ENCODE results near the gene SLC27A3. TPM values are rescaled to one million over a fixed set of nuclear protein-coding genes. Genes with fewer than 3 reads are reported as not detected.

SLC27A3 gene
- total RNA-seq, 2 donors from 2014 or later: 71.7 to 116 TPM

- Histone ChIP-seq H3K4me1 (ENCODE audit: control insufficient read depth in 1 of 2, low read depth in 2 of 2) (peaks cover 18 to 30% of the 10 kb centered on the region in 2 donors), H3K9me3 (no peaks in the 10 kb centered on the region), H3K36me3 (peaks cover 53% of the 10 kb centered on the region), H3K27ac (peak overlapping the region; percentile 51 to 58), H3K4me3 (no peak overlapping the region), H3K27me3 (replicated peaks; ENCODE audit: insufficient read depth) (no peaks in the 10 kb centered on the region)
- ATAC-seq (ENCODE audit: insufficient number of reproducible peaks, low FRiP score, low read depth) (no peak), DNase-seq (ENCODE audit: low spot score) (no peak)
- TF ChIP-seq CTCF (IDR thresholded peaks at IDR 0.05): no peak
Measured at GRCh38 chr1:153770797-153771196, 4.4 kb upstream of the SLC27A3 start.

GRCh38 chr1:153771261-153771660 is 3.9 kb upstream of the SLC27A3 start:
- peak overlapping the region; percentile 51 to 58 for H3K27ac ChIP-seq
- DNase-seq (ENCODE audit: low spot score) (no peak), ATAC-seq (ENCODE audit: insufficient number of reproducible peaks, low FRiP score, low read depth) (no peak)
- H3K36me3 ChIP-seq: peaks cover 51% of the 10 kb centered on the region
- no peak overlapping the region for H3K4me3 ChIP-seq
- H3K9me3 ChIP-seq: no peaks in the 10 kb centered on the region
- no peak for TF ChIP-seq CTCF (IDR thresholded peaks at IDR 0.05)
- H3K27me3 ChIP-seq (replicated peaks; ENCODE audit: insufficient read depth): no peaks in the 10 kb centered on the region
- peaks cover 17 to 34% of the 10 kb centered on the region in 2 donors for H3K4me1 ChIP-seq (ENCODE audit: control insufficient read depth in 1 of 2, low read depth in 2 of 2)

GRCh38 chr1:153771841-153772593 is 3.2 kb upstream of the SLC27A3 start:
- DNase-seq (ENCODE audit: low spot score) (no peak), ATAC-seq (ENCODE audit: insufficient number of reproducible peaks, low FRiP score, low read depth) (no peak)
- H3K27ac ChIP-seq: peak overlapping the region; percentile 51 to 58
- peaks cover 23 to 42% of the 10 kb centered on the region in 2 donors for H3K4me1 ChIP-seq (ENCODE audit: control insufficient read depth in 1 of 2, low read depth in 2 of 2)
- no peak overlapping the region for H3K4me3 ChIP-seq
- peak; percentile 70 for TF ChIP-seq CTCF (IDR thresholded peaks at IDR 0.05)
- no peaks in the 10 kb centered on the region for H3K27me3 ChIP-seq (replicated peaks; ENCODE audit: insufficient read depth)
- no peaks in the 10 kb centered on the region for H3K9me3 ChIP-seq
- peaks cover 50% of the 10 kb centered on the region for H3K36me3 ChIP-seq

GRCh38 chr1:153773096-153773921 is 1.9 kb upstream of the SLC27A3 start:
- H3K27me3 ChIP-seq (replicated peaks; ENCODE audit: insufficient read depth): no peaks in the 10 kb centered on the region
- H3K36me3 ChIP-seq: peaks cover 39% of the 10 kb centered on the region
- H3K4me1 ChIP-seq (ENCODE audit: control insufficient read depth in 1 of 2, low read depth in 2 of 2): peaks cover 35 to 55% of the 10 kb centered on the region in 2 donors
- peak overlapping the region; percentile 83 to 91 for H3K27ac ChIP-seq
- ATAC-seq (ENCODE audit: insufficient number of reproducible peaks, low FRiP score, low read depth): no peak
- no peaks in the 10 kb centered on the region for H3K9me3 ChIP-seq
- peak overlapping the region; percentile 6 for H3K4me3 ChIP-seq
- TF ChIP-seq CTCF (IDR thresholded peaks at IDR 0.05): no peak
- no peak for DNase-seq (ENCODE audit: low spot score)

GRCh38 chr1:153774026-153774595 is 1.1 kb upstream of the SLC27A3 start:
- Histone ChIP-seq H3K4me3 (peak overlapping the region; percentile 86), H3K9me3 (no peaks in the 10 kb centered on the region), H3K27ac (peak overlapping the region; percentile 83 to 91), H3K36me3 (peaks cover 31% of the 10 kb centered on the region), H3K4me1 (ENCODE audit: control insufficient read depth in 1 of 2, low read depth in 2 of 2) (peaks cover 35 to 63% of the 10 kb centered on the region in 2 donors), H3K27me3 (replicated peaks; ENCODE audit: insufficient read depth) (no peaks in the 10 kb centered on the region)
- DNase-seq (ENCODE audit: low spot score) (no peak), ATAC-seq (ENCODE audit: insufficient number of reproducible peaks, low FRiP score, low read depth) (no peak)
- TF ChIP-seq CTCF (IDR thresholded peaks at IDR 0.05): no peak

All from thoracic aorta (tissue), 2 donors.